ENCODE data around the gene BANF1.

GRCh38 chr11:65954771-65955170, 47.5 kb upstream of the BANF1 start:
- TF ChIP-seq CTCF (IDR thresholded peaks at IDR 0.05; ENCODE audit: low read depth, low read length): no peak
- no peak for TF ChIP-seq EZH2phosphoT487 (IDR thresholded peaks at IDR 0.05; ENCODE audit: low read depth)
